ENCODE measurements around the gene GNAI2. TPM values are rescaled to one million over a fixed set of nuclear protein-coding genes. Genes with fewer than 3 reads are reported as not detected.

The GNAI2 gene
- total and polyA plus RNA-seq, 8 donors: 26.9 to 104 (median 51.9) TPM

GRCh38 chr3:50250514-50250913, 14.5 kb downstream of the GNAI2 start:
- H3K9me3 ChIP-seq: no peaks in the 10 kb centered on the region
- DNase-seq (no peak), ATAC-seq (no peak), FAIRE-seq (no peak)
- intact Hi-C loops (cut with DNase I): loop anchor here in 1 of 3 donors (10.0 kb wide), 1 partner anchor 74 kb away; the partner anchor contains the start of genes HYAL2 and TUSC2
- WGBS, 2 donors: 93 to 95% methylated on average over 4 of the region's 4 CpGs
- no peaks in the 10 kb centered on the region for H3K27me3 ChIP-seq
- peaks cover 0 to 7% (median 4%) of the 10 kb centered on the region in 3 donors for H3K4me1 ChIP-seq
- no peak overlapping the region for H3K27ac ChIP-seq
- peaks cover 0 to 8% (median 6%) of the 10 kb centered on the region in 3 donors for H3K36me3 ChIP-seq
- H3K4me3 ChIP-seq: no peak overlapping the region
- no peak for TF ChIP-seq CTCF (IDR thresholded peaks at IDR 0.05)

GRCh38 chr3:50251220-50251619, 15.2 kb downstream of the GNAI2 start:
- peaks cover 0 to under 1% (median 0%) of the 10 kb centered on the region in 3 donors for H3K4me1 ChIP-seq
- FAIRE-seq: no peak
- H3K4me3 ChIP-seq: no peak overlapping the region
- WGBS, 2 donors: 87 to 89% methylated on average over 8 of the region's 8 CpGs
- no peak overlapping the region for H3K27ac ChIP-seq
- H3K9me3 ChIP-seq: no peaks in the 10 kb centered on the region
- peaks cover 0 to 8% (median 8%) of the 10 kb centered on the region in 3 donors for H3K36me3 ChIP-seq
- intact Hi-C loops (cut with DNase I): loop anchor here in 1 of 3 donors (10.0 kb wide), 1 partner anchor 74 kb away; the partner anchor contains the start of genes HYAL2 and TUSC2
- ATAC-seq: peak in 2 of 4 donors; percentile 5 to 34
- DNase-seq: no peak
- no peak for TF ChIP-seq CTCF (IDR thresholded peaks at IDR 0.05)
- H3K27me3 ChIP-seq: no peaks in the 10 kb centered on the region

- Histone ChIP-seq H3K4me3 (no peak overlapping the region), H3K36me3 (peaks cover 8 to 27% (median 15%) of the 10 kb centered on the region in 3 donors), H3K9me3 (no peaks in the 10 kb centered on the region), H3K27ac (peak overlapping the region in 2 of 4 donors; percentile 9 to 57), H3K4me1 (peaks cover 0 to 5% (median 0%) of the 10 kb centered on the region in 3 donors), H3K27me3 (no peaks in the 10 kb centered on the region)
- FAIRE-seq (no peak), ATAC-seq (peak in 2 of 4 donors; percentile 41 to 44), DNase-seq (peak in 1 of 6 donors; percentile 68)
- 82 to 89% methylated on average over 8 of the region's 8 CpGs for WGBS, 2 donors
- no peak for TF ChIP-seq CTCF (IDR thresholded peaks at IDR 0.05)
- intact Hi-C loops (cut with DNase I): loop anchor here in 1 of 3 donors (10.0 kb wide), 1 partner anchor 70 kb away; the partner anchor contains the start of genes HYAL2 and TUSC2
Observed at GRCh38 chr3:50254577-50255250, 18.7 kb downstream of the GNAI2 start.

GRCh38 chr3:50255251-50255615, 19.2 kb downstream of the GNAI2 start:
- no peak for TF ChIP-seq CTCF (IDR thresholded peaks at IDR 0.05)
- H3K9me3 ChIP-seq: no peaks in the 10 kb centered on the region
- no peaks in the 10 kb centered on the region for H3K27me3 ChIP-seq
- WGBS, 2 donors: 91 to 95% methylated on average over 9 of the region's 9 CpGs
- peak overlapping the region in 2 of 4 donors; percentile 9 to 57 for H3K27ac ChIP-seq
- H3K4me1 ChIP-seq: peaks cover 0 to 6% (median 0%) of the 10 kb centered on the region in 3 donors
- H3K4me3 ChIP-seq: no peak overlapping the region
- DNase-seq (peak in 1 of 6 donors; percentile 57), FAIRE-seq (no peak), ATAC-seq (no peak)
- intact Hi-C loops (cut with DNase I): loop anchor here in 1 of 3 donors (10.0 kb wide), 1 partner anchor 70 kb away; the partner anchor contains the start of genes HYAL2 and TUSC2
- H3K36me3 ChIP-seq: peaks cover 8 to 27% (median 15%) of the 10 kb centered on the region in 3 donors

Data from pancreas (tissue), 10 donors.